Fibroblast of lung (primary cell): ENCODE measurements around the gene MTCH1.

ENCODE experiments used
- CTCF ChIP-seq, 2 donors: IDR thresholded peaks in 1 of 2; conservative IDR thresholded peaks in 1 of 2; 1 replicate in 1 of 2; 2 replicates in 1 of 2; pipeline ENCODE4 v1.5.1; 2011 to 2012; ENCODE audit warnings: low read length in 2 of 2, control low read depth in 1 of 2, inconsistent platforms in 1 of 2, low read depth in 1 of 2, mild to moderate bottlenecking in 1 of 2
- EZH2 ChIP-seq: IDR thresholded peaks from 2 replicates; pipeline ENCODE4 v1.5.1; 2012; ENCODE audit warnings: low read length, control low read depth, mild to moderate bottlenecking; ENCODE audit errors: missing control alignments

- TF ChIP-seq CTCF (conservative IDR thresholded peaks at IDR 0.05 in 1 of 2, IDR thresholded peaks at IDR 0.05 in 1 of 2; ENCODE audit: low read depth in 1 of 2, low read length in 2 of 2), result no peak
- no peak for TF ChIP-seq EZH2
These were observed 13.7 kb upstream of the MTCH1 start for GRCh38 chr6:36999751-37000125.
